ENCODE measurements around the gene FKBP5.
"Not testable (repeated sequence)": the region's sequence is repeated elsewhere in the genome, so short reads cannot be mapped to it uniquely, and the experiment has no call there.

The FKBP5 gene

DNA sequence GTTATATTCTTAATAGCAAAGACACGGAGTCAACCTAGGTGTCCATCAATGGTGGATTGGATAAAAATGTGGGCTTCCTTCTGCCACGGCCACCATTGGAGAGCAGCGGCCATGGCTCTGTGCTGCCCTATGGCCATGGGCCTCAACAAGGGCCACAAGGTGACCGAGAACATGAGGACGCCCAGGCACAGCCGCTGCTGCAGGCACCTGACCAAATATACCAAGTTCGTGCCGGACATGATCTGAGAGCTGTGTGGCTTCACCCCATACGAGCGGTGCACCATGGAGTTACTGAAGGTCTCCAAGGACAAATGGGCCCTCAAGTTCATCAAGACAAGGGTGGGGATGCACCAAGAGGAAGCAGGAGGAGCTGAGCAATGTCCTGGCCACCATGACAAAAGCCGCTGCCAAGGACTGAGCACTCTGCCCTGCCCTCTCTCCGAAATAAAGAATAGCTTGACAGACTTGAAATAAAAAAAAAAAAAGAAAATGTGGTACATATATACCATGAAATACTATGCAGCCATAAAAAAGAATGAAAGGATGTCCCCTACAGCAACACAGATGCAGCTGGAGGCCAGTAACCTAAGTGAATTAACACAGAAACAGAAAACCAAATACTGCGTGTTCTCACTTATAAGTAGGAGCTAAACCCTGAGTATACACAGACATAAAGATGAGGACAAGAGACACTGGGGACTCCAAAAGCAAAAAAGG lies 81.0 kb downstream of the FKBP5 start:
- DNase-seq: no peak

DNA sequence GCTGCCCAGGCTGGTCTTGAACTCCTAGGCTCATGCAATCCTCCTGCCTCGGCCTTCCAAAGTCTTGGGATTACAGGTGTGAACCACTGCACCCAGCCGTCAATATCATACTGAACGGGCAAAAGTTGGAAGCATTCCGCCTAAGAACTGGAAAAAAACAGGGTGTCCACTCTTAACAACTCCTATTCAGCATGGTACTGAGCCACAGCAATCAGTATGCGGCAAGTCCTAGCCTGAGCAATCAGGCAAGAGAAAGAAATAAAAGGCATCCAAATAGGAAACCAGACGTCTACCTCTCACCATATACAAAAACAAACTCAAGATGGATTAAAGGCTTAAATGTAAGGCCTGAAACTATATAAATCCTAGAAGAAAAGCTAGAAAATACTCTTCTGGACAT lies 83.1 kb downstream of the FKBP5 start:
- no peak for DNase-seq

DNA sequence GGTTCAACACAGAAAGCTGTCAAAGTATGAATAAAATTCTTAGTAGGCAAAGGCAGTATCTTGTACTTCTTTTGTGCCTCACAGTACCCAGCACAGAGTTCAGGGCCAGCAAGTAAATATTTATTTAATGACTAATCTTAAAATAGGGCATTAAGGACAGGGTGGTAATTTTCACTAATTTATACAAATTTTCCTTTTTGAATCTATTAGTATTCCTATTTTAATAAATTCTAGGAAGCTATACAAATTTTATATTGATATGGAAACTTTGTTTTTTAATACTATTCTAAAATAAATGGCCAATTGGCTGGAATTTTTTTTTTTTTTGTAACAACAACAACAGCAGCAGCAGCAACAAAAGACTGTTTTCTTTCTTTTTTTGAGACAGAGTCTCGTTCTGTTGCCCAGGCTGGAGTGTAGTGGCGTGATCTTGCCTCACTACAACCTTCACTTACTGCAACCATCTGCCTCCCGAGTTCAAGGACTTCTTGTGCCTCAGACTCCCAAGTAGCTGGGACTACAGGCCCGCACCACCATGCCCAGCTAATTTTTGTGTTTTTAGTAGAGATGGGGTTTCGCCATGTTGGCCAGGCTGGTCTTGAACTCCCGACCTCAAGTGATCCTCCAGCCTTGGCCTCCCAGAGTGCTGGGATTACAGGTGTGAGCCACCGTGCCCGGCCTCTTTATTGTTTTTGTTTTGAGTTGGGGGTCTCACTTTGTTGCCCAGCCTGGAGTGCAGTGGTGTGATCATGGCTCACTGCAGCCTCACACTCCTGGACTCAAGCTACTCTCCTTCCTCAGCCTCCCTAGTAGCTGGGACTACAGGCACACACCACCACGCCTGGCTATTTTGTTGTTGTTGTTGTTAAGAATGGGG lies 85.2 kb downstream of the FKBP5 start:
- no peak for DNase-seq

DNA sequence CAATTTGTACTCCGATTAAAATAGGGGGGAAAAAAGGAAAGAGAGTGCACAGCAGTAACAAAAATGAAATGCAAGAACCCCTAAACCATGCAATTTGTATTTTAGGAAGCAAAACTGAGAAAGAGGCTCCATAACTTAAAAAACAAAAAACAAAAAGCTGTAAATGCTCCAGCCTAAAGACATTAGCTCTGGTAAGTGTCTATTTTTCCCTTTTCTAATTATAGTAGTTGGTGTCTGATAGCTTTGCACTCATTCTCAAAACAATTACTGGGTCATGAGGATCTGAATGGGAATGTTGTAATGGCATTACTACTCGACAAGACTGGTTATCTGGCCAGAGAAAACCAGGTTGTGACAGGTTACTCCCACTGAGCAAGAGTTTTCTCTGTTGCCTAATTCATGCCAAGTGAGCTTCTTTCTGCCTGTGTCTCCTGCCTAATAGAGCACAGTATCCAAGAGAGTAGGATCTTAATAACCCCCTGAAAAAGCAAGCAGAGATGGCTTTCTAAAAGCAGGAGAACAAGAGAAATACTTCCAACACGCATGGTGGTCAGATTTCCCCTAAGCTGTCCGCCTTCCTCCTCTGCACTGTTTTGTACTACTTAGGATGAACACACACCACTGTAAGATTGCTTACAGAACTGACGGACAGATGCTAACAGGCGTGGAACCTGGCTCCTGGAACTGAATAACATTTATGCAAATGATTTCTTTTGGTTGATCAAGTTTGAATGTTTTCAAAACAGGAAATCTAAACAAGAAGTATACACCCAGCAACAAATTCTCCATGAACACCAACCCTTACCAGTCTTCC lies 86.4 kb downstream of the FKBP5 start:
- DNase-seq: no peak

DNA sequence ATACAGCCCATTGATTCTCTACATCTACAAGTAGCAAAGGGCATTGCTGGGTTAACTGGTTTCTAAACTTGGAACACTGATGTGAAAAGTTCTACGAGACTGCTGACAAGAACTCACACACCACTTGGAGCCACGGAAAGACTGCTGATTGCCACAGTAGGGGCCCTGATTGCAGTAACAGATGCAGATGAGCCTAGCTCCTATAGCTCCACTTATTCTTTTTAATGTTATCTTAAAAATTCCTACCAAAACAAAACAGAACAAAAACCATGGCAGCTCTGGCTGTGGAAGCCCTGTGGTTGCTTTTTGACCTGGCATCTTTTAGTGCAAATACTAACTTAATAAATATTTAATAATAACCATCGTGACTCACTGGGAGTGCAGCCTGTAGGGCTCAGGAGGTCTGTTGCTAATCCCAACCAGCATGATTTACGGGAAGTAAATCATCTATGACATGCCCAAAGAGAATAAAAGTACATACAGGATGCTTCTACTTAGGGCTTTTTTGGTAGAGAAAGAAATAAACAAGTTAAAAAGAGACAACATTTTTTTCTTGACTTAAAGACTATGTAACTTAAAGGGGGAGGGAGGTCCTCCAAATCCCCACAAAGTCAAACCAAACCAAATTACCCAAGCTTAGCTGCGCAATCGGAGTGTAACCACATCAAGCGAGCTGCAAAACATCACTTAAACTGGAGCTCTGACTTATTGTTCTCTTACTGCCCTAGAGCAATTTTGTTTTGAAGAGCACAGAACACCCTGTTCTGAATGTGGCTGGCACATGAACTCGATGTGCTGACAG lies 87.2 kb downstream of the FKBP5 start:
- DNase-seq: peak; percentile 12

DNA sequence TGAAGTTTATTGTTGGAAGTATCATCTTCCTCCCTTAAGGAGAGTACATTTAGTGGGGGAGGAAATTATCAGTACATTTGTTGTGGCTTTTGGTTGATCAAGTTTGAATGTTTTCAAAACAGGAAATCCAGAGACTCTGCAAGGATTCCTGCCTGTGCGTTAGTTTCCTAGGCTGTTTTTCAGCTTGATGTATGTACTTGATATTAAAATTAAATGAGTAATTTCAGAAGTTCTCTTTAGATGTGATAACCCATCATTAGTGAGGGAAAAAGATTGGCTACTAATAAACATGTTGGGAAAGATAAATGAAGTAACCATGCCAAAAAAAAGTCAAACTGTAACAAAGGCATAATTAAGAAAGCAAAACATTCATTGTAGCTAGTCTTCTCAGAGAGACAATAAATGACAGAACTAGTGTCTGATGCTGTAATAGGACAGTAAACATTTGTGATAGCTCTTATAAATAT lies 88.0 kb downstream of the FKBP5 start:
- no peak for DNase-seq

DNA sequence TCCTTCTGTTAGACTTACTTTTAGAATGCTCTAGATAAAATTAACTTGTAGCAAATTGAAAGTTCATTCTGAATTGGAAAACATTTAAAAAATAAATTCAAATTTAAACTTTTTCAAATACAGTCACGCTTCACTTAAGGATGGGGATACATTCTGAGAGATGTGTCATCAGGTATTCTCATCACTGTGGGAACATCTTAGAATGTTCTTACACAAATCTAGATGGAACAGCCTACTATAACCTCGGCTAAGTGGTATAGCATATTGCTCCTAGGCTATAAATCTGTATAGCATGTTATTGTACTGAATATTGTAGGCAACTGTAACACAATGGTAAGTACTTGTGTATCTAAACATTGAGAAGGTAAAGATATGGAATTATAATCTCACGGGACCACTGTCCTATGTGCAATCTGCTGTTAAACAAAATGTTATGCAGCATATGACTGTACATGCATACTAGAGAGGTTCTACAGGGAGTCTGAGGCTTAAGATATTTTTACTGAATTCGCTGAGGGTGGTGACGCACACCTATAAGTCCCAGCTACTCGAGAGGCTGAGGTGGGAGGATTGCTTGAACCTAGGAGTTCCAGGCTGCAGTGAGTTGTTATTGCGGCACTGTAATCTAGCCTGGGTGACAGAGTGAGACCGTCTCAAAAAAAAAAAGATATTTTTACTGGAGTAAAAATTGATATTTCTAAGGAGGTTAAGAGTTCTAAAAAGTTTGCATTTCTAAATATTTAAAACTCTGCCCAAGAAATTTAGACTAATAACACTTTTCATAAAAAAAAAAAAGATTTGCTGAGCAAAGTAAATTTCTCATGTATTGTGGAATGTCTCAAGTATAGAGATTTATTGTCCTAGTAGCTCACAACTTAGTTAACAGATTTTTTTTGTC lies 88.7 kb downstream of the FKBP5 start:
- DNase-seq: no peak

DNA sequence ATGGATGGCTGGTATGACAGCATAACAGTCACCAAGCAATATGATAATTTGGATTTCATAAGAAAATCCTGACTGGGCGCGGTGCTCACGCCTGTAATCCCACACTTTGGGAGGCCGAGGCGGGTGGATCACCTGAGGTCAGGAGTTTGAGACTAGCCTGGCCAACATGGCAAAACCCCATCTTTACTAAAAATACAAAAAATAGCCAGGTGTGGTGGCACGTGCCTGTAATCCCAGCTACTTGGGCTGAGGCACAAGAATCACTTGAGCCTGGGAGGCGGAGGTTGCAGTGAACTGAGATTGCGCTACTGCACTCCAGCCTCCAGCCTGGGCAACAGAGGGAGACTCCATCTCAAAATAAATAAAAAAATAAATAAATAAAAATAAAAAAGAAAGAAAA lies 90.1 kb downstream of the FKBP5 start:
- DNase-seq: not testable (repeated sequence)

DNA sequence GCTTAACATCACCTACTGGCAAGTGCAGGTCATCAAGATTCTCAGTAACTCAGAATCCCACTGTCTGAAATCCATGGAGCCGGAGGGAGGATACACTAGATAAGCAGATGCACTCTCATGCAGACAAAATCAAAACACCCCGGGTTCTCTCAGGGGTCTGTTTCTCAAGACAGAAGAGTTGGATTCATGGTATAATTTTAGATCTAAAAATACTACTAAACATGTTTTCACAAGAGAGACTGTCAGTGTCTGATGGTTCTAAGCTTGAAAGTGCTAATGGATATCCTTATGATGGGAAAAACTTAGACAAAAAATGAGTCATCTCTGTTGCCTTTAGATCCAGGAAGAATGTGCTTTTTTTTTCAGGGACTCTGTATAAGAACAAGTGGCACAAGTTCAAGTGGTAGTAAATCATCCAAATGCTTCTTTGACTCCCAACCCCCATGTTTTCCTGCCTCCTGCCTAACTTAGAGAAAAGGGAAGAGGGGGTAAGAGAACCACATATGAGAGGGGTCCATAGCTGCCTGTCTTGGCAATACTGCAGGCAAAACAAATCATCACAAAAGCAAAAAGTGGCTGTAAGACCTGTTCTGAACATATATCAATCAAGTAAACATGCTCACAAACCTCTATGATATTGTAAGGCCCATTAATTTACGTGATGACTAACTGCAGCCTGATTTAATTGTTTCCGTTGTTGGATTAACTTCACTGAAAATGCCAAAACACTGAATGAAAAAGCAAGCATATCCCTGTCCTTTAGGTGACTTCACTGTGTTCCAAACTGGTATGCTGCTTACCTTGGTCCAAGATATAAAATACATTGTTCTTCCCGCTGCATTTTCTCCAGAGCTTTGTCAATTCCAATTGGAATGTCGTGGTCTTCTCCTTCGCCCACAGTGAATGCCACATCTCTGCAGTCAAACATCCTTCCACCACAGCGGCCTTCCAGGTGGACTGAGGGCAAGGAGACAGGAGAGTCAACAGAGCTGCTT lies 92.0 kb downstream of the FKBP5 start:
- no peak for DNase-seq

DNA sequence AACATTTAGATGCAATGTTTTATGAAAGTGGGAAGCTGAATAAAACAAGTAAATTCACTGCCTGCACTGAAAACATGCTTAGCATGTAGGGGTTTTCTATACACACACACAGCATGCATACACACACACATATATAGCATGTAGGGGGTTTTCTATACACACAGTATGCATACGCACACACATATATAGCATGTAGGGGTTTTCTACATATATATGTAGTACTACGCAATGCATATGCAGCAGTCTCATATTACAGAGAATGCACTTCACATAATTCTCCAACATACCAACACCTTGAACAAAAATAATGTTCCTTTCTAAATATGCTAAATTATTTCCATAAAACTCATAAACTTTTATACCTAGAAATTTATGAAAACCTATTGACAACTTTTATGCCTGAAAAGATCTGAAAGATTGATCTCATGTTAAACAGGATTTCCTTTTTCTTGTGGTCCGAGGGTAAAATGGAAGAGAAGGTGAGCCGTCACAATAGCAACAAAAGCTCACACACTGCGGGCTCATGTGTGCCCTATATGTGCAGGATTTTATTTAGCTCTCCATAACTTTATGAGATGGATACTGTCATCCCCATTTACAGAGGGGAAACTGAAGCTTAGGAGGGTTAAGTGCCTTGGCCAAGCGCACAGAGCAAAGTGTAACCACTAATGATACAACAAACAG lies 94.1 kb downstream of the FKBP5 start:
- no peak for DNase-seq

DNA sequence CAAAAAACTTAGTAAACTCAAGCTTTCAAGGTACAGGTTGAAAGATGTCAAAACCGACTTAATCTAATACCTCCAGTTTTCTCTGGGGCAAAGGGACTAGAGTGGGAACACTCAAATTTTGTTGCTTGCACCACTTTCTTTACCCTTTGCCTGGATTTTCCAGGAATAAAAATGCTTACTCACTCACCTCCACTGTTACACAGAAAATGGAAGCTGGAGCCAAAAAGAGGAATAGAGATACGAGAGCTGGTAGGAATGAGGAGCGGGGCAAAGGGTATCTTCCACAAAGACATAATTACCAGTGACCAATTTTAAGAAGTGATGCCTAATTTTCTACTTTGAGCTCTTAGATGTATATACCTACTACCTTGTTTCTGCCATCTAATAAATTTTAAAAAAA lies 96.5 kb downstream of the FKBP5 start:
- DNase-seq: no peak

DNA sequence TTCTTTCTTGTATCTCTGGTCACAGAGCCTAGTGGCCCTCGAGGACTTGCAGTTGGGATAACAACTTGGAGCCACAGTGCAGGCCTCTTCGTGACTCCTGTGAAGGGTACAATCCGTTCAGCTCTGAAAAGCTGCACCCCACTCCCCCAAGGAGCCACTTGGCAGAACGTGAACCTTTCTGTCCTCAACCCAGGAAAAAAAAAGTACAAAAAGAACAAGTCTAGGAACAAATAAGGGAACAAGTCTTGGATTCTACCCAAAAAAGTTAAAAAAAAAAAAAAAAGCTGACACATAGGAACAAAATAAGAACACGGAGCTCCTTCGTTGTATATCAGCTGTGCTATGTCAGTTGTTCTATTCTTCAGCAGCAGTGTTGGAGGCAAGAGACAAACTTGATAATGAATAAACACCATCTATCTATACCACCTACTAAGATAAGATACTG lies 98.1 kb downstream of the FKBP5 start:
- no peak for DNase-seq

DNA sequence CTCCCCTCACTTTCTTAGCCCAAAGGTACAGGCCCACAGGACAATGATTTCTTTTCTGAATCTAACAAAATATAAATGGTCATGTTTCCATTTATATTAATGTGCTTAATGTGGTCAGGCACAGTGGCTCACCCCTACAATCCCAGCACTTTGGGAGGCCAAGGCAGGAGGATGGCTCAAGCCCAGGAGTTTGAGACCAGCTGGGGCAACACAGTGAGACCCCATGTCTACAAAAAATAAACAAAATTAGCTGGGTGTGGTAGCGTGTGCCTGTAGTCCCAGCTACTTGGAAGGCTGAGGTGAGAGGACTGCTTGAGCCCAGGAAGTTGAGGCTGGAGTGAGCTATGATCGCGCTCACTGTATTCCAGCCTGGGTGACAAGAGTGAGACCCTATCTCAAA lies 98.8 kb downstream of the FKBP5 start:
- DNase-seq: no peak

DNA sequence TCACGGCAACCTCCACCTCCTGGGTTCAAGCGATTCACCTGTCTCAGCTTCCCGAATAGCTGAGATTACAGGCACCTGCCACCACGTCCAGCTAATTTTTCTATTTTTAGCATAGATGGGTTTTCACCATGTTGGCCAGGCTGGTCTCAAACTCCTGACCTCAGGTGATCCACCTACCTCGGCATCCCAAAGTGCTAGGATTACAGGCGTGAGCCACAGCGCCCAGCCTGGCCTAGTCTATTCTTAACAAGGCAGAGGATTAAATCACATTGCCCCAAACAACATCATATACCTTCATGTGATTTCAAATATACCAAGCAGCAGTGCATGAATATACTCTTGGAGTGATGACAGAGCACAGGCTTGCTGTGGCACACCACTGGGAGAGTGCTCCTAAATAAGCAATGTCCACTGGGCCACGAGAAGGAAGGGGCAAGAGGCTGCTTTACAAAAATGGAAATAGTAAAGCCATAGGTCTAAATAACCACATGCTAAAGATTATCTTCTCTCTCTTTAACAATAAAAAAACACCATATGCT lies 99.4 kb downstream of the FKBP5 start:
- DNase-seq: no peak

DNA sequence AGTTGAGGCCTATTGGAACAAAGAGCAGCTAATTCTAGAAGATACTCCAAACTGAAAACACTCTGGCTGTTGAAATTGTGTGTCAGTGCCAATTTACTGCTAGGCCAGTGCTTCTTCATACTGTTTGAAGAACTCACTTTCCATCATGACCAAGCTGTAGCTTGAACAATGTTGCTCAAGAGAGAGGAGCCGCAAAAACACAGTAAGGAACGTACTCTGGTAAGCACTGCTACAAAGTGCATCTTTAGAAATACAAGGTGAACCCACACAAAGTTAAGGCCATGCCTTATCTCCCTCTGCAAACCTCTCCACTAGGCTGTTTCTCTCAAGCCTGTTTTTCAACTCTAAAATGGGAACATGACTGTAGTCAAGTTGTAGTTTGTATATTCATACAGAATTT lies 101.5 kb downstream of the FKBP5 start:
- no peak for DNase-seq

DNA sequence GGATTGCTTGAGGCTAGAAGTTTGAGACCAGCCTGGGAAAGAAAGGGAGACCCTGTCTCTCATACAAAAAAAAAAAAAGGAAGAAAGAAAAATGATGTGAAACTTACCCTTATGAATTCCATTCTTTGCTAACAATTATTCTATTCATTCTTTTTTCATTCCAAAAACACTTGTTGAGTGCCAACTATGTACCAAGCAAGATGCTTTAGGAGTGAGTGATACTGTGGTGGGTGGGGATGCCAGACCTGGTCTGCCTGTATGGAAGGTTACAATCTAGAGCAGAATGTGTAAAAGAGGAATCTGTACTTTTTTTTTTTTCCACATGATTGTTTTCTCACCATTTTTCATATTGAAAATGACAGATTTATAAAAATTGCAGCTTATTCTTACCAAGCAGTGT lies 102.2 kb downstream of the FKBP5 start:
- no peak for DNase-seq

DNA sequence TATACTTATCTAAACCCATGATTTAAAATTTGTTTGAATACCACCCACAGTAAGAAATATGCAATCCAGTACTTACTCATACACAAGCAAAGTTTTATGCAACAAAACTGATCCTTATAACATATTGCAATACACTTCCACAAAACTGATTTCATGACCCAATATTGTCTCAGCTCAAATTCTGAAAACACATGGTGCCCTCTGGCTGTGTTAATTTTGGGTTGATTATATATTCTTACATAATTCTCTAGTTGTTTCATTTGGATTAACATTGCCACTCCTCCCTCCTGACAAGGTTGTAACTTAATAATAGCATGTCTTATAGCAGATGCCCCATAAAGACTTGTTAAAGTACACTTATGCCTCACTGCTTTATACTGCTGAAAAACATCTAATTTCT lies 103.1 kb downstream of the FKBP5 start:
- DNase-seq: no peak

DNA sequence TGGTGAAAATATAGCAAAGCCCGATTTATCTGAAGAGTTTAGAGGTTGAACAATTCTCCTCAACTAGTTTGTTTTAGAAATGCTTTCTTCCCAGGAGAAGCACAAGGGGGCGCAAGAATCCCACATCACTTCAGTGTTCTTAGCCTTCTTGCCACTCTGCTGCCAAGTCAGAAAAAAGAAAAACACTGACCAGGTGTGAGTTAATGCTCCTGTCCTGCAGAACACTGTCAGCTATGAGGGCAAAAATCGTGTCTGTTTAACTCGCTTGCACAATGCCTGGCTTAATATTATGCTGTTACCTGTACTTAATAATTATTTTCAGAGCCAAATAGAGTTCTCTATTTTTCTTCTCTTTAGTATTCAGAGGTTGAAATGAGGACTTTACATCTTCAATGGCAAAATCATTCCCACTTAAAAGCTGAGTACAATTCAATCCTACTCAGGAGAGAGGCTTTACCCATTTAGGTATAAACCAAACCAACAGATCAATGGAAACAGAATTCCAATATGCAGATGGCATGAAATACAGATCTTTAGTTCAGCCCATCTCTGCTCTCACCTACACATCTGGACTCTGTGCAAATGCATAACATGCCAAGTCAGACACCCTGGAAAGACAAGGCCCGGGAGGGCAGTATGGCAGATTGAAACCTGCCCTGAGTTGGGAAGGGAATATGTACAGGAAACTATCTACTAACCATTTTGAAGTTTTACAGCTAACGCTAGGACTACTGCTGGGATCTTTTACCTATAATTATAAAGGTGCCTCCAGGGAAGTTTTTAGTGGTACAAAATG lies 104.6 kb downstream of the FKBP5 start:
- DNase-seq: no peak
